H1 (cell line): Measurements from ENCODE around the gene CORO7. TPM values are rescaled to one million over a fixed set of nuclear protein-coding genes. Genes with fewer than 3 reads are reported as not detected.

Experiments
- CTCF ChIA-PET: fragments of 300-600 bp; sonication (Branson Sonifier 250); formaldehyde crosslinking; loops from one replicate; lab custom pipeline; 2021; ENCODE audit not compliant: partially characterized antibody; lab: Charles Lee
- POLR2A ChIA-PET: fragments of 300-600 bp; sonication (Branson Sonifier 250); formaldehyde crosslinking; loops from one replicate; lab custom pipeline; 2021; ENCODE audit warnings: inconsistent platforms; ENCODE audit not compliant: partially characterized antibody; lab: Charles Lee
- DNase-seq, 2 experiments: peaks; one replicate each; pipeline versions ENCODE4 v3.0.0 to v3.0.0-alpha.2; 2010 to 2022; ENCODE audit warnings: low spot score in 2 of 2, low read depth in 1 of 2, mixed read lengths in 1 of 2
- FAIRE-seq: peaks from 2 replicates; lab custom pipeline; 2011; peaks lifted over from hg19 to GRCh38; lab: Jason Lieb, UNC
- H2AFZ ChIP-seq: 2 replicates; pipeline ENCODE4 v1.8.1; 2012; ENCODE audit warnings: low read length, inconsistent platforms
- H2AK5ac ChIP-seq: 2 replicates; pipeline ENCODE4 v1.6.1; 2013; ENCODE audit warnings: low read depth, low read length
- H2BK120ac ChIP-seq: replicated peaks from 2 replicates; pipeline ENCODE3; 2013; ENCODE audit warnings: low read depth, low read length, inconsistent platforms
- H2BK12ac ChIP-seq: 2 replicates; pipeline ENCODE4 v1.6.1; 2013; ENCODE audit warnings: low read depth, low read length
- H2BK15ac ChIP-seq: 2 replicates; pipeline ENCODE4 v1.6.1; 2013; ENCODE audit warnings: low read length
- H2BK20ac ChIP-seq: 2 replicates; pipeline ENCODE4 v1.6.1; 2013; ENCODE audit warnings: low read length
- H2BK5ac ChIP-seq: 2 replicates; pipeline ENCODE4 v1.6.1; 2013; ENCODE audit warnings: low read depth, low read length
- H3K14ac ChIP-seq: 2 replicates; pipeline ENCODE4 v1.6.1; 2013; ENCODE audit warnings: inconsistent platforms; ENCODE audit not compliant: insufficient read length
- H3K18ac ChIP-seq: 2 replicates; pipeline ENCODE4 v1.6.1; 2013; ENCODE audit warnings: low read length; ENCODE audit errors: extremely low read depth
- H3K23ac ChIP-seq: 2 replicates; pipeline ENCODE4 v1.6.1; 2013; ENCODE audit warnings: inconsistent platforms; ENCODE audit not compliant: insufficient read length
- H3K23me2 ChIP-seq: 2 replicates; pipeline ENCODE4 v1.6.1; 2013; ENCODE audit warnings: low read depth, low read length
- H3K27ac ChIP-seq: 2 replicates; pipeline ENCODE4 v1.6.1; 2011; ENCODE audit warnings: low read depth, low read length, inconsistent platforms
- H3K27me3 ChIP-seq, 4 experiments: replicated peaks in 1 of 4; 1 replicate in 1 of 4; 2 replicates in 3 of 4; pipeline versions ENCODE4 v1.6.1 to v1.8.1; 2011 to 2013; ENCODE audit warnings: low read length in 3 of 4, mild to moderate bottlenecking in 3 of 4, inconsistent platforms in 2 of 4, mixed read lengths in 2 of 4, moderate library complexity in 1 of 4; ENCODE audit not compliant: control insufficient read depth in 3 of 4, insufficient read depth in 3 of 4; ENCODE audit errors: extremely low read depth in 1 of 4
- H3K36me3 ChIP-seq, 4 experiments: 2 replicates each; pipeline versions ENCODE4 v1.6.1 to v1.8.1; 2011 to 2013; ENCODE audit warnings: mild to moderate bottlenecking in 4 of 4, low read length in 3 of 4, moderate library complexity in 2 of 4, control low read depth in 1 of 4, inconsistent platforms in 1 of 4; ENCODE audit not compliant: insufficient read depth in 4 of 4, control insufficient read depth in 2 of 4
- H3K4ac ChIP-seq: replicated peaks from 2 replicates; pipeline ENCODE3; 2013; ENCODE audit warnings: low read length, low read depth, mixed read lengths, inconsistent platforms; ENCODE audit not compliant: insufficient read length
- H3K4me1 ChIP-seq, 4 experiments: replicated peaks in 1 of 4; 1 replicate in 1 of 4; 2 replicates in 3 of 4; pipeline versions ENCODE4 v1.6.1 to v1.8.1; 2011 to 2013; ENCODE audit warnings: low read length in 3 of 4, inconsistent platforms in 2 of 4, mixed read lengths in 1 of 4; ENCODE audit not compliant: insufficient read depth in 4 of 4, control insufficient read depth in 3 of 4
- H3K4me2 ChIP-seq, 2 experiments: 2 replicates each; pipeline versions ENCODE4 v1.6.1 to v1.8.1; 2011 to 2013; ENCODE audit warnings: low read depth in 2 of 2, low read length in 2 of 2, control low read depth in 1 of 2, inconsistent platforms in 1 of 2, mild to moderate bottlenecking in 1 of 2; ENCODE audit not compliant: insufficient read depth in 1 of 2
- H3K4me3 ChIP-seq, 4 experiments: fragments of 200-600, 300-600 bp in 1 of 4; sonication (generic), shearing (Covaris generic), sonication (Bioruptor Twin) in 1 of 4; 2 replicates each; pipeline versions ENCODE4 v1.5.1 to v1.8.1; 2011 to 2016; ENCODE audit warnings: low read length in 4 of 4, low read depth in 3 of 4, control low read depth in 2 of 4, inconsistent platforms in 2 of 4, mild to moderate bottlenecking in 2 of 4, mixed read lengths in 1 of 4, moderate library complexity in 1 of 4; ENCODE audit not compliant: insufficient read depth in 2 of 4; ENCODE audit errors: extremely low read depth in 1 of 4
- H3K56ac ChIP-seq: replicated peaks from 2 replicates; pipeline ENCODE3; 2013; ENCODE audit warnings: low read depth, mild to moderate bottlenecking, mixed read lengths, low read length, inconsistent platforms; ENCODE audit not compliant: insufficient read length
- H3K79me1 ChIP-seq: 2 replicates; pipeline ENCODE4 v1.6.1; 2013; ENCODE audit warnings: low read depth, low read length, control low read depth
- H3K79me2 ChIP-seq, 2 experiments: 2 replicates each; pipeline versions ENCODE4 v1.6.1 to v1.8.1; 2012 to 2013; ENCODE audit warnings: low read length in 2 of 2, mild to moderate bottlenecking in 2 of 2, inconsistent platforms in 1 of 2; ENCODE audit not compliant: insufficient read depth in 2 of 2, control insufficient read depth in 1 of 2
- H3K9ac ChIP-seq, 4 experiments: replicated peaks in 1 of 4; 1 replicate in 1 of 4; 2 replicates in 3 of 4; pipeline versions ENCODE4 v1.6.1 to v1.8.1; 2011 to 2013; ENCODE audit warnings: low read depth in 3 of 4, low read length in 3 of 4, control low read depth in 2 of 4, mild to moderate bottlenecking in 2 of 4, moderate library complexity in 2 of 4, inconsistent platforms in 1 of 4; ENCODE audit errors: extremely low read depth in 1 of 4
- H3K9me3 ChIP-seq, 2 experiments: 2 replicates each; pipeline versions ENCODE4 v1.6.1 to v1.8.1; 2012 to 2013; ENCODE audit warnings: mild to moderate bottlenecking in 2 of 2, moderate library complexity in 2 of 2, control low read depth in 1 of 2, inconsistent platforms in 1 of 2, low read depth in 1 of 2, low read length in 1 of 2, mixed read lengths in 1 of 2; ENCODE audit not compliant: insufficient read depth in 2 of 2
- H4K20me1 ChIP-seq, 2 experiments: replicated peaks in 1 of 2; 2 replicates each; pipeline versions ENCODE3 to v1.8.1; 2011 to 2013; ENCODE audit warnings: inconsistent platforms in 2 of 2, low read length in 2 of 2, mild to moderate bottlenecking in 1 of 2; ENCODE audit not compliant: insufficient read depth in 2 of 2, control insufficient read depth in 1 of 2
- H4K5ac ChIP-seq: 2 replicates; pipeline ENCODE4 v1.6.1; 2013; ENCODE audit warnings: low read length, low read depth, mixed read lengths, inconsistent platforms; ENCODE audit not compliant: insufficient read length
- H4K8ac ChIP-seq: 2 replicates; pipeline ENCODE4 v1.8.0; 2013; ENCODE audit warnings: mild to moderate bottlenecking, moderate library complexity, low read length, inconsistent platforms; ENCODE audit not compliant: insufficient read depth; ENCODE audit errors: extremely low read depth
- H4K91ac ChIP-seq: replicated peaks from 2 replicates; pipeline ENCODE3; 2013; ENCODE audit warnings: low read length, mixed read lengths, inconsistent platforms; ENCODE audit not compliant: insufficient read length
- BCL11A ChIP-seq, 2 experiments: IDR thresholded peaks; one replicate each; pipeline ENCODE4 v1.6.1; 2011; ENCODE audit warnings: low read depth in 2 of 2, low read length in 2 of 2, mild to moderate bottlenecking in 2 of 2
- BRCA1 ChIP-seq: IDR thresholded peaks from 2 replicates; pipeline ENCODE4 v1.6.1; 2012; ENCODE audit warnings: low read depth, low read length, improper control_type of control experiment
- EP300 ChIP-seq, 2 experiments: IDR thresholded peaks; 1 replicate in 1 of 2; 2 replicates in 1 of 2; pipeline ENCODE4 v1.6.1; 2011 to 2012; ENCODE audit warnings: low read depth in 2 of 2, low read length in 2 of 2, mild to moderate bottlenecking in 2 of 2, borderline replicate concordance in 1 of 2, inconsistent platforms in 1 of 2, moderate library complexity in 1 of 2
- EZH2 ChIP-seq: fragments of 200-600 bp; sonication (generic); IDR thresholded peaks from 2 replicates; pipeline ENCODE4 v1.7.1; 2012; ENCODE audit warnings: low read depth, mild to moderate bottlenecking, moderate library complexity, low read length, inconsistent platforms; ENCODE audit not compliant: severe bottlenecking
- POLR2A ChIP-seq, 2 experiments: IDR thresholded peaks; 1 replicate in 1 of 2; 2 replicates in 1 of 2; pipeline ENCODE4 v1.6.1; 2011; ENCODE audit warnings: low read depth in 2 of 2, low read length in 2 of 2, mild to moderate bottlenecking in 2 of 2; ENCODE audit errors: control extremely low read depth in 1 of 2
- SP2 ChIP-seq: IDR thresholded peaks from 2 replicates; pipeline ENCODE4 v1.6.1; 2012; ENCODE audit warnings: mild to moderate bottlenecking, low read length, inconsistent platforms
- SP4 ChIP-seq: IDR thresholded peaks from 2 replicates; pipeline ENCODE4 v1.6.1; 2012; ENCODE audit warnings: low read length, inconsistent platforms
- TAF1 ChIP-seq: IDR thresholded peaks from 2 replicates; pipeline ENCODE4 v1.6.1; 2011; ENCODE audit warnings: mild to moderate bottlenecking, low read depth, low read length
- YY1 ChIP-seq: IDR thresholded peaks from 2 replicates; pipeline ENCODE4 v1.6.1; 2011; ENCODE audit warnings: low read depth, mild to moderate bottlenecking, low read length
- WGBS, 2 experiments: shearing (Covaris generic) in 1 of 2; methylation state at CpG; one replicate each; pipeline versions ENCODE4 v1.1.6 to v1.1.7; 2013 to 2015; ENCODE audit warnings: low lambda C conversion rate in 2 of 2, mixed read lengths in 2 of 2, inconsistent platforms in 1 of 2, low coverage in 1 of 2, missing lambda C conversion rate in 1 of 2; ENCODE audit not compliant: insufficient replicate concordance in 2 of 2, insufficient coverage in 1 of 2, insufficient read length in 1 of 2; ENCODE audit errors: extremely low coverage in 1 of 2, missing lambda C conversion rate in 1 of 2; 5-methylcytosine and 5-hydroxymethylcytosine counted together
- polyA plus RNA-seq, 7 experiments: library from polyadenylated mRNA; depleted of rRNA in 3 of 7; stranded (reverse) in 5 of 7; unstranded in 2 of 7; fragments of >200 nt in 5 of 7; fragments of 200-250 nt in 2 of 7; gene quantifications; 1 replicate in 5 of 7; 2 replicates in 1 of 7; 4 replicates in 1 of 7; pipeline versions ENCODE4 v1.2.1 to v1.2.3, GENCODE V29; 2011 to 2013; ENCODE audit warnings: missing spikeins in 2 of 7, mixed read lengths in 2 of 7
- total RNA-seq: library from RNA; stranded (reverse); fragmentation: NEBNext Ultra II Directional; extraction: Animal tissue kit (Norgen Biotek cat#: 25700); gene quantifications from 2 replicates; pipeline ENCODE4 v1.2.1, GENCODE V29; 2021
- TF ChIP-seq, protein P1 (sequence below): IDR thresholded peaks from 2 replicates; pipeline ENCODE4 v1.6.1; 2011; ENCODE audit warnings: low read depth, mild to moderate bottlenecking, low read length; ENCODE audit not compliant: insufficient read depth

The CORO7 gene
- total and polyA plus RNA-seq, 2 of the 8 experiments (the other 6 are each of a cell fraction or from before 2014, with no cell fraction given): 25.2 to 29.8 TPM

DNA sequence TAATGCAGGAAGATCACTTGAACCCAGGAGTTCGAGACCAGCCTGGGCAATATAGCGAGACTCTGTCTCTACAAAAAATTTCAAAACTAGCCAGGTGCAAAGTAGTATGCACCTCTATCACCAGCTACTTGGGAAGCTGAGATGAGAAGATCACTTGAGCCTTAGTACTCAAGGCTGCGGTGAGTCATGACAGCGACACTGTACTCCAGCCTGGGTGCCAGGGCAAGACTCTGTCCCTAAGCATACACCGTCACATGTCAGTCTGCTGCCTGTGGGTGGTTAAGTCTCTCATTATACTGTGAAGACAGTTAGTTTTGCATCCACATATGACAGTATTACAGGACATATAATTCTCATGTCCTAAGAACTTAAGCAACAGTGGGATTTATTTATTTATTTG lies 36.3 kb upstream of the CORO7 start:
- Histone ChIP-seq H3K79me1 (no peaks in the 10 kb centered on the region; the same call in 1 of the 2 replicates), H3K18ac (no peak overlapping the region), H3K9ac (no peak overlapping the region), H2BK15ac (no peak overlapping the region), H3K4me3 (no peak overlapping the region), H2AFZ (no peak overlapping the region), H2BK5ac (no peak overlapping the region), H3K27ac (no peak overlapping the region), H4K8ac (no peak overlapping the region), H4K5ac (no peak overlapping the region), H3K9me3 (no peaks in the 10 kb centered on the region), H3K14ac (no peak overlapping the region), H2BK20ac (no peak overlapping the region), H4K91ac (no peak overlapping the region), H3K27me3 (no peaks in the 10 kb centered on the region), H3K23me2 (no peaks in the 10 kb centered on the region), H3K4me1 (no peaks in the 10 kb centered on the region), H3K23ac (no peak overlapping the region), H4K20me1 (peaks cover 4 to 13% of the 10 kb centered on the region in 2 experiments), H3K36me3 (peaks cover 14 to 64% (median 28%) of the 10 kb centered on the region in 4 experiments), H2BK12ac (no peak overlapping the region), H3K4me2 (no peak overlapping the region), H3K4ac (no peak overlapping the region), H3K79me2 (no peaks in the 10 kb centered on the region), H2AK5ac (no peak overlapping the region), H2BK120ac (no peak overlapping the region), H3K56ac (no peak overlapping the region)
- CTCF ChIA-PET: interaction anchor here (0.9 to 2.4 kb wide), 2 partner anchors 133 to 235 kb away, joined by 3 to 6 read pairs; no protein-coding TSS in a partner anchor
- POLR2A ChIA-PET: interaction anchor here (7.5 to 21.6 kb wide), 2 partner anchors 8 to 19 kb away, joined by 73 to 257 read pairs; partner anchors contain the start of genes HMOX2 and NMRAL1
- FAIRE-seq (no peak), DNase-seq (no peak)
- WGBS, 2 experiments: 96% methylated on average over 5 of the region's 5 CpGs; no CpG with 5 or more reads in 1 of the 2 experiments
- TF ChIP-seq EP300 (IDR thresholded peaks at IDR 0.05; ENCODE audit: borderline replicate concordance in 1 of 2, low read depth in 2 of 2, low read length in 2 of 2) (no peak), BRCA1 (no peak), SP2 (no peak), POLR2A (IDR thresholded peaks at IDR 0.05; ENCODE audit: control extremely low read depth in 1 of 2, low read depth in 2 of 2, low read length in 2 of 2) (no peak), BCL11A (IDR thresholded peaks at IDR 0.05; ENCODE audit: low read depth in 2 of 2, low read length in 2 of 2) (no peak), TAF1 (no peak), YY1 (no peak), EZH2 (no peak), SP4 (no peak)
- TF ChIP-seq, protein P1, sequence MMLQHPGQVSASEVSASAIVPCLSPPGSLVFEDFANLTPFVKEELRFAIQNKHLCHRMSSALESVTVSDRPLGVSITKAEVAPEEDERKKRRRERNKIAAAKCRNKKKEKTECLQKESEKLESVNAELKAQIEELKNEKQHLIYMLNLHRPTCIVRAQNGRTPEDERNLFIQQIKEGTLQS: no peak
